Lower leg skin (tissue), 4 donors: ENCODE measurements around the gene RER1. TPM values are rescaled to one million over a fixed set of nuclear protein-coding genes. Genes with fewer than 3 reads are reported as not detected.

Experiments used
- DNase-seq, 2 donors: peaks; one replicate each; pipeline ENCODE4 v3.0.0-alpha.2; 2019; ENCODE audit warnings: low spot score in 2 of 2
- H3K4me3 ChIP-seq: fragments of 200-600 bp; sonication (generic); 2 replicates; pipeline ENCODE4 v1.5.1; 2017; ENCODE audit warnings: mild to moderate bottlenecking, low read depth; ENCODE audit not compliant: poor library complexity, severe bottlenecking
- CTCF ChIP-seq, 3 donors: fragments of 450-650 bp; IDR thresholded peaks; one replicate each; pipeline ENCODE4 v1.5.1; 2016; ENCODE audit warnings: antibody characterized with exemption in 3 of 3, mild to moderate bottlenecking in 3 of 3, moderate library complexity in 2 of 3
- POLR2A ChIP-seq, 2 donors: fragments of 450-650 bp; IDR thresholded peaks; one replicate each; pipeline ENCODE4 v1.6.1; 2016 to 2017; ENCODE audit warnings: antibody characterized with exemption in 2 of 2, mild to moderate bottlenecking in 1 of 2, moderate library complexity in 1 of 2
- WGBS, 2 donors: methylation state at CpG; one replicate each; pipeline ENCODE4 v1.1.5; 2018; 5-methylcytosine and 5-hydroxymethylcytosine counted together
- intact Hi-C: fragments of 100-400 bp; cut with DNase I; formaldehyde crosslinking; loops from one replicate; pipeline ENCODE4 v1.15.0; 2023; ENCODE audit warnings: low total_unique reads
- total RNA-seq, 4 donors: library from RNA; depleted of rRNA; stranded (reverse); fragments of >200 nt; gene quantifications; one replicate each; pipeline ENCODE4 v1.1.0, GENCODE V29; 2016

RER1 gene
- total RNA-seq, 4 donors from 2014 or later = 67.4 to 114 (median 70.7) TPM

GRCh38 chr1:2378441-2378851 lies 13.2 kb upstream of the RER1 start:
- DNase-seq = no peak
- 67 to 79% methylated on average over 16 to 23 of the region's 24 CpGs for WGBS, 2 donors
- intact Hi-C loops = no loop called here
- H3K4me3 ChIP-seq = no peak overlapping the region
- no peak for TF ChIP-seq CTCF (IDR thresholded peaks at IDR 0.05)
- no peak for TF ChIP-seq POLR2A (IDR thresholded peaks at IDR 0.05)

DNA sequence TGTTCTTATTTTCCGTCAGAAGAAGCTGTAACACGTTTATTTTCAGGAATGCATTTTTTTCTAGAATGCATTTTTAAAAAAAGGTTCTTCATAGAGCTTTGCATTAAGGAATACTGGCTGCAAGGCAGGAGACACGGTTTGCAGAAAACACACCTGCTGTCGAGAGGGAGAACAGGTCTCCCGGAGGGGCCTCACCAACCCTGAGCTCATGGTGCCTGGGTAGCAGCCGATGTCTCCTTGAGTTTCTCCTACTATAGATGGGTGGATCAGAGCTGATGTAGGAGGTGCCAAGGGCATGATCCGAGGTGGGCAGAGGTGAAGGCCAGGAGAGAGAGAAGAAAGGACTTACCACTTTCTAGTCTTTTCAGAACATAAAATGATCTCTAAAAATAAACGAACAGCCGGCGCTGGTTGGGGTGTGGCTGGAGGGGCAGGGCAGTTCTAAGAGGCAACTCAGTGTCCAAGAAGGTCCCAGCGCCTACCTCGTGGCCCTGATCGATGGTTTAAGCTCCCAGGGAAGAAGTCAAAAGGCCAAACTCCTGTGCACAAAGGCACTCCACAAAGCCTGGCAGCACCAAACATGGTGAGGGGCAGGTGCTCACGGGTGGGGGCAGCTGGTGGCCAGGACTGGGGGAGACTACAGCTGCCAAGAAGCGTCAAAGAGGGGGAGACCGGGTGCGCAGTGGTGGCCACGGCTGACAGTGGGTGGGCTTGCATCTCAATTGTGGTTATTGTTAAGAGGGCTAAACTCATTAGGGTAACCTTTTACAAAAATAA lies 12.5 kb upstream of the RER1 start:
- 75 to 80% methylated on average over 18 of the region's 18 CpGs for WGBS, 2 donors
- intact Hi-C loops = no loop called here
- peak in 1 of 2 donors; percentile 78 for DNase-seq
- no peak overlapping the region for H3K4me3 ChIP-seq
- no peak for TF ChIP-seq POLR2A (IDR thresholded peaks at IDR 0.05)
- no peak for TF ChIP-seq CTCF (IDR thresholded peaks at IDR 0.05)

DNA sequence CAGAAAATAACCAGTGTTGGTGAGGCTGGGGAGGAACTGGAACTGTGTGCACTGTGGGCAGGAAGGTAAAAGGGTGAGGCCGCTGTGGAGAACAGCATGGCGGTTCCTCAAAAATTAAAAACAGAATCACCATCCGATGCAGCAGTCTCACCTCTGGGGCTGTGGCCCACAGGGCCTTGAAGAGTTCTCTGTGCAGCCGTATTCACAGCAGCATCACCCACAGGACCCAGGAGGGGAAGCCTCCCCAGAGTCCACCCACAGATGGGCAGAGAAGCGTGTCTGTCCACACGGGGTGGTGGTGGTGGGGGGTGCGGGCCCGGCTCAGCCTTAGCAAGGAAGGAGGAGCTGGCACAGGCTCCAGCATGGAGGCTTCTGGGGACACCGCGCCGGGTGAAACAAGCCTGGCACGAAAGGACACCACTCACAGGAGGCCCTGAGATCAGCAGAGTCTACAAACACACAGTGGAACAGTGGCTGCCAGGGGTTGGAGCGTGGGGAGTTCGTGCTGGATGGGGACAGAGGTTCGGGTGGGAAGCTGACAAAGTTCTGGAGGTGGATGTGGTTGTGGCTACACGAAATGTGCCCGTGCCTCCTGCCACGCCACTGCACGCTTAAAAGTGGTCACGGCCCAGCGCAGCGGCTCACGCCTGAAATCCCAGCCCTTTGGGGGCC lies 11.8 kb upstream of the RER1 start:
- WGBS, 2 donors = 84 to 89% methylated on average over 23 of the region's 23 CpGs
- TF ChIP-seq CTCF (IDR thresholded peaks at IDR 0.05) = no peak
- no peak for TF ChIP-seq POLR2A (IDR thresholded peaks at IDR 0.05)
- intact Hi-C loops = no loop called here

DNA sequence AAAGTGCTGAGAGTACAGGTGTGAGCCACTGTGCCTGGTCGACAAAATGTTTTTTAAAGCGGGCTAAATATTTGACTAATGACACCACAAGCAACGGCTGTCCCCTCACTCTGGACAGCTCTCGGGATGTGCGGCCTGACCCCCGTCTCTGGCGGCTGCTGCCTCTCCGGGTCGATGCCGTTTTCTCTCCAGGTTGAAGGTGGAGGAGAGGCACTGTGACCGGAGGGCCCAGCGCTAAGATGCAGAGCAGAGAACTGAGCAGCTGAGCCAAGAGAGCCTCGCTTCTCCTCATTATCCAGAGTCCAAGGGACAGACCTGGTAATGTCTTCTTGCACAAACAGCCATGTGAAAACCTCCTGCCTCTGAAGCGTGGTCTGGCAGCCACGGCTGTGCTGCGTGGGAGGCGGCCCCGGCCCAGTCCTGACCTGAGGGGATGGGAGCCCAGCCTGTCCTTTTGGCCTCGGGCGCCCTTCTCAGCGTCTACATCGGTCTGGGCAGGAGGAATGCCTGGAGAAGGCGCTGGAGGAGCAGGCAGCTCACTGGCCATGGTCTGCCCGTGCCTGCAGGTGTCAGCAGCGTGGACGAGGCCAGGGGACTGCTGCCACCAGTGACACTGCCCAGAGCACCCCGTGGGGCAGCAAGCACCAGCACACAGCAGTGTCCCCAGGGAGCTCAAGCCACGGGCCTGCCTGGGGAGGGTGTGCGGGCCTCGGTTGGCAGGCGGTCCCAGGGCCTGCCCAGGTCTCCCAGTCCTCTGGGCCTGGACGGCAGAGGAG lies 10.6 kb upstream of the RER1 start:
- H3K4me3 ChIP-seq = no peak overlapping the region
- intact Hi-C loops = no loop called here
- TF ChIP-seq POLR2A (IDR thresholded peaks at IDR 0.05) (no peak), CTCF (IDR thresholded peaks at IDR 0.05) (no peak)
- 81 to 83% methylated on average over 31 to 32 of the region's 32 CpGs for WGBS, 2 donors
- peak in 1 of 2 donors; percentile 80 for DNase-seq

More for the DNA sequence above, 11.8 kb upstream of the RER1 start:
- no peak overlapping the region for H3K4me3 ChIP-seq
- peak in 1 of 2 donors; percentile 74 for DNase-seq

GRCh38 chr1:2381741-2382620 lies 9.7 kb upstream of the RER1 start:
- H3K4me3 ChIP-seq = no peak overlapping the region
- intact Hi-C loops = loop anchor here (2.0 kb wide), 1 partner anchor 185 kb away; no protein-coding TSS in a partner anchor
- peak; percentile 60 to 96 for DNase-seq
- TF ChIP-seq POLR2A (IDR thresholded peaks at IDR 0.05) (no peak), CTCF (IDR thresholded peaks at IDR 0.05) (peak in 1 of 3 donors; percentile 83)
- 30 to 46% methylated on average over 18 to 19 of the region's 28 CpGs for WGBS, 2 donors
